ENCODE measurements around the gene SP8. TPM values are rescaled to one million over a fixed set of nuclear protein-coding genes. Genes with fewer than 3 reads are reported as not detected.

The SP8 gene
- 0.40 and 1.1 TPM in 2 replicates for total RNA-seq (2014; rRNA removed; shearing (Covaris generic))

GRCh38 chr7:20786779-20787659 lies at the start of gene SP8:
SP8 (minus strand) TSS chr7:20786886; CDS start chr7:20786798, 88 bp downstream.

Other genes starting within 250 kb of the SP8 start
- not detected in 2 replicates for gene ABCB5, start 171.2 kb downstream of the SP8 start, total RNA-seq (2014; rRNA removed; shearing (Covaris generic))